Small intestine (tissue), 16 donors: ENCODE data around the gene HNMT. TPM values are rescaled to one million over a fixed set of nuclear protein-coding genes. Genes with fewer than 3 reads are reported as not detected.
"Not testable (repeated sequence)": the region's sequence is repeated elsewhere in the genome, so short reads cannot be mapped to it uniquely, and the experiment has no call there.

ENCODE experiments used
- DNase-seq, 2 donors: peaks; one replicate each; pipeline versions ENCODE4 v3.0.0 to v3.0.0-alpha.2; 2013
- FAIRE-seq: peaks from 2 replicates; lab custom pipeline; 2012; peaks lifted over from hg19 to GRCh38; lab: Jason Lieb, UNC
- H3K27ac ChIP-seq, 3 donors: one replicate each; pipeline ENCODE4 v1.5.1; 2013; ENCODE audit warnings: low read length in 2 of 3, mild to moderate bottlenecking in 2 of 3, control low read depth in 1 of 3, inconsistent platforms in 1 of 3, low read depth in 1 of 3, moderate library complexity in 1 of 3
- H3K27me3 ChIP-seq, 3 donors: one replicate each; pipeline ENCODE4 v1.6.1; 2013; ENCODE audit warnings: low read length in 3 of 3, inconsistent platforms in 1 of 3; ENCODE audit not compliant: control insufficient read depth in 3 of 3, insufficient read depth in 3 of 3
- H3K36me3 ChIP-seq, 3 donors: one replicate each; pipeline ENCODE4 v1.6.1; 2013; ENCODE audit warnings: low read length in 3 of 3, inconsistent platforms in 1 of 3, low read depth in 1 of 3, mild to moderate bottlenecking in 1 of 3, moderate library complexity in 1 of 3; ENCODE audit not compliant: control insufficient read depth in 3 of 3, insufficient read depth in 2 of 3
- H3K4me1 ChIP-seq, 3 donors: one replicate each; pipeline ENCODE4 v1.6.1; 2013; ENCODE audit warnings: low read length in 2 of 3, inconsistent platforms in 1 of 3, low read depth in 1 of 3, mild to moderate bottlenecking in 1 of 3, moderate library complexity in 1 of 3; ENCODE audit not compliant: control insufficient read depth in 3 of 3, insufficient read depth in 2 of 3
- H3K4me3 ChIP-seq, 3 donors: one replicate each; pipeline ENCODE4 v1.5.1; 2013; ENCODE audit warnings: low read length in 3 of 3, control low read depth in 1 of 3, inconsistent platforms in 1 of 3, low read depth in 1 of 3, mild to moderate bottlenecking in 1 of 3, moderate library complexity in 1 of 3
- H3K9me3 ChIP-seq, 2 donors: one replicate each; pipeline ENCODE4 v1.6.1; 2013; ENCODE audit warnings: low read depth in 1 of 2, low read length in 1 of 2; ENCODE audit not compliant: control insufficient read depth in 2 of 2, insufficient read depth in 1 of 2
- WGBS, 3 donors: extraction: QIAGEN DNeasy Blood & Tissue Kit; methylation state at CpG; one replicate each; pipeline ENCODE4 v1.1.7; 2013; 5-methylcytosine and 5-hydroxymethylcytosine counted together
- long read RNA-seq, 10 donors: transcript quantifications; one replicate each; lab custom pipeline, GENCODE V29; 2026
- polyA plus RNA-seq, 4 donors: library from polyadenylated mRNA; stranded (reverse) in 3 of 4; unstranded in 1 of 4; fragments of 200-250 nt in 3 of 4; fragments of 120-200 nt in 1 of 4; gene quantifications; one replicate each; pipeline versions ENCODE4 v1.2.1 to v1.2.3, GENCODE V29; 2013
- donor health status: healthy with polysubstance abuse.
- donor health status: control.
- donor health status: control.
- donor health status: Bipolar disorder and iron deficiency.
- donor health status: healthy.

Gene HNMT
- polyA plus RNA-seq = 10 to 100 TPM; 22.8 to 96.9 (median 32.0) TPM
- long read RNA-seq, donor 1 = 0 reads
- long read RNA-seq, donor 2, transcript HNMT-202 (6 exons, 3,295 nt) = major isoform, 11 of 12 reads
- long read RNA-seq, donor 2, partial matches to known transcripts = 0 of 12 reads
- long read RNA-seq, donor 2, other reads (novel, unspliced or antisense) = 0 of 12 reads
- long read RNA-seq, donor 3, transcript HNMT-202 (6 exons, 3,295 nt) = major isoform, 12 of 20 reads
- long read RNA-seq, donor 3, transcript HNMT-201 (2 exons, 504 nt) = minor isoform, 8 of 20 reads
- long read RNA-seq, donor 3, partial matches to known transcripts = 0 of 20 reads
- long read RNA-seq, donor 3, other reads (novel, unspliced or antisense) = 0 of 20 reads
- long read RNA-seq, donor 4 = 0 reads
- long read RNA-seq, donor 5, transcript HNMT-202 (6 exons, 3,295 nt) = major isoform, 5 of 17 reads
- long read RNA-seq, donor 5, partial matches to known transcripts = 10 of 17 reads
- long read RNA-seq, donor 5, other reads (novel, unspliced or antisense) = 0 of 17 reads
- long read RNA-seq, donor 6, transcript HNMT-202 (6 exons, 3,295 nt) = minor isoform, 9 of 22 reads
- long read RNA-seq, donor 6, transcript HNMT-201 (2 exons, 504 nt) = major isoform, 11 of 22 reads
- long read RNA-seq, donor 6, partial matches to known transcripts = 0 of 22 reads
- long read RNA-seq, donor 6, other reads (novel, unspliced or antisense) = 0 of 22 reads
- long read RNA-seq, donor 7 = 0 reads
- long read RNA-seq, donor 8, partial matches to known transcripts = 0 of 2 reads
- long read RNA-seq, donor 8, other reads (novel, unspliced or antisense) = 0 of 2 reads
- long read RNA-seq, donor 9, transcript HNMT-202 (6 exons, 3,295 nt) = major isoform, 5 of 9 reads
- long read RNA-seq, donor 9, partial matches to known transcripts = 0 of 9 reads
- long read RNA-seq, donor 9, other reads (novel, unspliced or antisense) = 0 of 9 reads
- long read RNA-seq, donor 10, transcript HNMT-201 (2 exons, 504 nt) = minor isoform, 6 of 62 reads
- long read RNA-seq, donor 10, transcript HNMT-202 (6 exons, 3,295 nt) = major isoform, 40 of 62 reads
- long read RNA-seq, donor 10, partial matches to known transcripts = 15 of 62 reads
- long read RNA-seq, donor 10, other reads (novel, unspliced or antisense) = 0 of 62 reads

GRCh38 chr2:137964066-137964858 is at the start of gene HNMT:
TSS of gene HNMT (plus strand) at chr2:137964473. CDS start at chr2:137964492, 19 bp downstream.
- no peaks in the 10 kb centered on the region for H3K27me3 ChIP-seq
- peak within 1 kb of the TSS; percentile 51 to 54 (median 51) for H3K4me3 ChIP-seq
- peak within 1 kb of the TSS; percentile 79 to 90 (median 89) for H3K27ac ChIP-seq
- peaks cover 0 to 3% of the 10 kb centered on the region in 2 donors for H3K9me3 ChIP-seq
- H3K4me1 ChIP-seq = peaks cover 0 to 10% (median 9%) of the 10 kb centered on the region in 3 donors
- WGBS, 3 donors = 3 to 12% (median 9%) methylated on average over 15 of the region's 15 CpGs
- FAIRE-seq (peak; percentile 59), DNase-seq (peak; percentile 92 to 93)
- peaks cover 0 to 4% (median 2%) of the 10 kb centered on the region in 3 donors for H3K36me3 ChIP-seq

- no peak overlapping the region for H3K4me3 ChIP-seq
- H3K4me1 ChIP-seq = peaks cover 0 to 3% (median 0%) of the 10 kb centered on the region in 3 donors
- DNase-seq = no peak
- no peaks in the 10 kb centered on the region for H3K27me3 ChIP-seq
- 74 to 91% (median 77%) methylated on average over 2 of the region's 2 CpGs for WGBS, 3 donors
- H3K36me3 ChIP-seq = no peaks in the 10 kb centered on the region
- no peaks in the 10 kb centered on the region for H3K9me3 ChIP-seq
- H3K27ac ChIP-seq = no peak overlapping the region
- no peak for FAIRE-seq
Observed at GRCh38 chr2:137921105-137921880, 43.0 kb upstream of the HNMT start.

GRCh38 chr2:137922171-137922570 is 42.1 kb upstream of the HNMT start:
- not testable (repeated sequence) for H3K27me3 ChIP-seq, H3K9me3 ChIP-seq, H3K4me1 ChIP-seq, DNase-seq, H3K36me3 ChIP-seq, H3K4me3 ChIP-seq, H3K27ac ChIP-seq
- FAIRE-seq = peak; percentile 5

- no peaks in the 10 kb centered on the region for H3K9me3 ChIP-seq
- peak; percentile 55 to 73 for DNase-seq
- no peaks in the 10 kb centered on the region for H3K27me3 ChIP-seq
- 21 to 44% (median 24%) methylated on average over 1 of the region's 1 CpG for WGBS, 3 donors
- H3K27ac ChIP-seq = peak overlapping the region in 1 of 3 donors; percentile 35
- no peaks in the 10 kb centered on the region for H3K36me3 ChIP-seq
- H3K4me3 ChIP-seq = no peak overlapping the region
- FAIRE-seq = no peak
- peaks cover 0 to 3% (median 0%) of the 10 kb centered on the region in 3 donors for H3K4me1 ChIP-seq
Observed at GRCh38 chr2:137924019-137924418, 40.3 kb upstream of the HNMT start.

GRCh38 chr2:137925599-137925998 is 38.7 kb upstream of the HNMT start:
- Histone ChIP-seq H3K4me3 (no peak overlapping the region), H3K36me3 (no peaks in the 10 kb centered on the region), H3K4me1 (peaks cover 0 to 3% (median 0%) of the 10 kb centered on the region in 3 donors), H3K9me3 (no peaks in the 10 kb centered on the region), H3K27ac (no peak overlapping the region), H3K27me3 (no peaks in the 10 kb centered on the region)
- WGBS, 3 donors = 49 to 67% (median 59%) methylated on average over 2 of the region's 2 CpGs
- no peak for DNase-seq
- FAIRE-seq = no peak

- no peak overlapping the region for H3K4me3 ChIP-seq
- FAIRE-seq (no peak), DNase-seq (no peak)
- H3K27me3 ChIP-seq = no peaks in the 10 kb centered on the region
- H3K36me3 ChIP-seq = no peaks in the 10 kb centered on the region
- 82 to 89% (median 82%) methylated on average over 4 of the region's 4 CpGs for WGBS, 3 donors
- no peak overlapping the region for H3K27ac ChIP-seq
- no peaks in the 10 kb centered on the region for H3K9me3 ChIP-seq
- peaks cover 0 to 3% (median 0%) of the 10 kb centered on the region in 3 donors for H3K4me1 ChIP-seq
Observed at GRCh38 chr2:137927846-137928245, 36.4 kb upstream of the HNMT start.
